Measurements from ENCODE around the gene SPSB4.

SPSB4 gene

DNA sequence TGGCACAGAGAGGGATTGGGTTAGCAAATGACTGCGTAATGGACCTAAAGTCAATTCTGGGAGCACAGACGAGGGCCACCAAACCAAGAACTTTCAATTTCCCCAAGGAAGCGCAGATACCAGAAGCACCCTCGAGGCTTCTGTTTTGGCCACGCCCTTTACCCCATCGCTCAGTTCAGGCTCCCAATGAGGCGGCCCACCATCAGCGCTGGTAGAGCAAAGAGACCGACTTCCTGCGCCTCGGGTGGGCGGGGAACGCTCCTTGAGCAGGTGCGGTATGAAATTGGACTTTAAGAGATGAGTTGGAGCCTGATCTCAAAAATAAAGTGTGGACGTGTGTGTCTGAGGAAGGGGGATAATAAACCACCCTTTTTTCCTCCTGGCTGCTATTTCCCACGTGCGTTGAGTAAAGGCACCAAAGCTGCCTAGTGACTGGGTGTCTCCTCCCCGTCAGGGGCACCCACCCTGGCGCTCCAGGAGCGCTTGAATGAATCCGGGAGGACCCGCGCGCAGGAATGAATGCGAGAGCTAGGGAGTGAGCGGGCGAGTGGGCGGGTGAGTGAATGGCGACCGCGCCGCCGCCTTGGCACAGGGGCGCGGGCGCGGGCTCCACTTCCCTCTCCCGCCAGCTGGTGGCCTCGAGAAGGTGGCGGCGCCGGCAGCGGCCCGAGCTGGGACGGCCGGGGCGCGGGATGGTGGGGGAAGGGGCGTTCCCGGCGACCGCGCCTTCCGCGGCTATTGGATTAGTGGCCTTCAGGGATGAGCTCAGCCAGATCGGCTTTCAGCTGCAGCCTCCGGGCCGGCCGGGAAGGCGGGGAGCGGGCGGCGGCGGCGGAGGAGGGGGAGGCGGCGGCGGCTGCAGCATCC, at the start of gene SPSB4:
Gene SPSB4, plus strand, starts transcription at position 772 of the 867 bp plus-strand sequence. CDS start 14,758 bp downstream, outside the sequence.
- DNase-seq (ENCODE audit: low read depth in 3 of 3): peak in 1 of 3 donors; percentile 18

DNA sequence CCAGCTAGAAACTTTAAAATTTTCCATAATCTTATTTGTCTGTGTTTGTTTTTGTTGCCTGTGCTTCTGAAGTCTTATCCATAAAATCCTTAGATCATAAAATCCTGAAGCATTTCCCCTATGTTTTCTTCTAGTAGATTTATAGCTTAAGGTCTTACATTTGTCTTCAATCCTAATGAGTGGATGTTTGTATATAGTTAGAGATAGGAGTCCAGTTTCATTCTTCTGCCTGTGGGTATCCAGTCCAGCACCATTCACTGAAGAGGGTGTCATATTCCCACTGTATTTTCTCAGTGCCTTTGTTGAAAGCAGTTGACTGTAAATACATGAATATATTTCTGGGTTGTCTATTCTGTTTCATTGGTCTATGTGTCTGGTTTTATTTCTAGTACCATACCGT, 44.8 kb upstream of the SPSB4 start:
- no peak for DNase-seq (ENCODE audit: low read depth in 3 of 3)

- no peak for DNase-seq (ENCODE audit: low read depth in 3 of 3)
These were observed 41.7 kb upstream of the SPSB4 start for GRCh38 chr3:141009496-141009895.

DNA sequence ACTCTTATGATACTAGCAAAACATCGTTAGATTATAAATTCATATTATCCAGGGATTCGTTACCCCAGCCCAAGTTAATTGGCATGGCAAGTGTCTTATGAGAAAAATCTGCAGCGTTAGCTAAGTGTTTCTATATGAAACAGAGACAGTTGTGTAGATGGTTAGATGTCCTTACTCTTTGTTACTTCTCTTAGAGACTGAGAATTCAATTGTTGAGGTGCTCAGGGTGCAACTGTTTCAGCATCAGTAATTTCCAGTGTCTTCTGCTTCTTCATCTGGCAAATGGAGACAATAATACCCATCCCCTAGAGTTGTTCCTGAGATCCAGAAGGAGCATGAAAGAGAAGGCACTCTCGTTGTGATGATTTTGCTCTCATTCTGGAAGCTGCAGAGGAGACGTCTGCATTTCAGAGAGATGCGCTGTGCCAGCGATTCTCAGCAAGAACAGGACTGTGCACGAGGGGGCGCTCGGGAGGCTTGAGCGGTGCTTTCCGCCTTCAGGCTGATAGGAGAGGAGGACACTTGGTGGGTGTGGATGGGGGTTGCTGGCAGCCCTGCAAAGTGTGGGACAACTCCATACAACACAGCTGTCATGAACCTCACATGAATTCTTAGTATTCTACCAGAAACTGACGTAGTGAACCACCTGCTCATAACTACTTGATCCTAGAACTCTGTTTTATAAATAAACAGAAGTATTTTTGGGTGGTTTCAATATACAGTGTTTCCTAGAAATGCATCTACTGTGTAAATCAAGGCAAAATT, 39.7 kb upstream of the SPSB4 start:
- peak; percentile 65 to 78 (median 65) for DNase-seq (ENCODE audit: low read depth in 3 of 3)

DNA sequence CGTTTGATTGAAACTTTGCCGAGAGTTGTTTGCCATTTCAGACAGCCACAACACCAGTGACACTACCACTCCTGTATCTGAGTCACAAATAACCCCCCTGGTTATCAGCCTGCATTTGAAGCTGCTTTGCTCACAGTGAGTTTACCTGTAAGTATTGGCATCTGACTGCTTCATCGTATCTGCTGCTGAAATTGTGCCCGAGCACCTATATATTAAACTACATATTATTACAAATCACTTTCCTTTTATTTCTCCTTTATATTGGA, 39.2 kb upstream of the SPSB4 start:
- no peak for DNase-seq (ENCODE audit: low read depth in 3 of 3)

GRCh38 chr3:141012571-141012970, 38.6 kb upstream of the SPSB4 start:
- DNase-seq (ENCODE audit: low read depth in 3 of 3): no peak

GRCh38 chr3:141015481-141015880, 35.7 kb upstream of the SPSB4 start:
- DNase-seq (ENCODE audit: low read depth in 3 of 3): no peak

DNA sequence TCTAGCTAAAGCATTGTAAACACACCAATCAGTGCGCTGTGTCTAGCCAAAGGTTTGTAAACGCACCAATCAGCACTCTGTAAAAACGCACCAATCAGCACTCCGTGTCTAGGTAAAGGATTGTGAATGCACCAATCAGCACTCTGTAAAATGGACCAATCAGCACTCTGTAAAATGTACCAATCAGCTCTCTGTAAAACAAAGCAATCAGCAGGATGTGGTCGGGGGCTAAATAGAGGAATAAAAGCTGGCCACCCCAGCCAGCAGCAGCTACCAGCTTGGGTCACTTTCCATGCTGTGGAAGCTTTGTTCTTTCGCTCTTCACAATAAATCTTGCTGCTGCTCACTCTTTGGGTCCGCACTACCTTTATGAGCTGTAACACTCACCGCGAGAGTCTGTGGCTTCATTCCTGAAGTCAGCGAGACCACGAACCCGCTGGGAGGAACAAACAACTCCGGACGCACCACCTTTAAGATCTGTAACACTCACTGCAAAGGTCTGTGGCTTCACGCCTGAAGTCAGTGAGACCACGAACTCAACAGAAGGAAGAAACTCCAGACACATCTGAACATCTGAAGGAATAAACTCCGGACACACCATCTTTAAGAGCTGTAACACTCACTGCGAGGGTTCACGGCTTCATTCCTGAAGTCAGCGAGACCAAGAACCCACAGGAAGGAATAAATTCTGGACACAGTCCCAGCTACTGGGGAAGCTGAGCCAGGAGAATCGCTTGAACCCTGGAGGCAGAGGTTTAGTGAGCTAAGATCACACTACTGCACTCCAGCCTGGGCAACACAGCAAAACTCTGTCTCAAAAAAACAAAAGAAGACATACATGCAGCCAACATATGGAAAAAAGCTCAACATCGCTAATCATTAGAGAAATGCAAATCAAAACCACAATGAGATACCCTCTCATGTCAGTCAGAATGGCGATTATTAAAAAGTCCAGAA, 33.5 kb upstream of the SPSB4 start:
- DNase-seq (ENCODE audit: low read depth in 3 of 3): peak in 1 of 3 donors; percentile 9

- no peak for DNase-seq (ENCODE audit: low read depth in 3 of 3)
These were observed 31.9 kb upstream of the SPSB4 start for GRCh38 chr3:141019244-141019643.

DNA sequence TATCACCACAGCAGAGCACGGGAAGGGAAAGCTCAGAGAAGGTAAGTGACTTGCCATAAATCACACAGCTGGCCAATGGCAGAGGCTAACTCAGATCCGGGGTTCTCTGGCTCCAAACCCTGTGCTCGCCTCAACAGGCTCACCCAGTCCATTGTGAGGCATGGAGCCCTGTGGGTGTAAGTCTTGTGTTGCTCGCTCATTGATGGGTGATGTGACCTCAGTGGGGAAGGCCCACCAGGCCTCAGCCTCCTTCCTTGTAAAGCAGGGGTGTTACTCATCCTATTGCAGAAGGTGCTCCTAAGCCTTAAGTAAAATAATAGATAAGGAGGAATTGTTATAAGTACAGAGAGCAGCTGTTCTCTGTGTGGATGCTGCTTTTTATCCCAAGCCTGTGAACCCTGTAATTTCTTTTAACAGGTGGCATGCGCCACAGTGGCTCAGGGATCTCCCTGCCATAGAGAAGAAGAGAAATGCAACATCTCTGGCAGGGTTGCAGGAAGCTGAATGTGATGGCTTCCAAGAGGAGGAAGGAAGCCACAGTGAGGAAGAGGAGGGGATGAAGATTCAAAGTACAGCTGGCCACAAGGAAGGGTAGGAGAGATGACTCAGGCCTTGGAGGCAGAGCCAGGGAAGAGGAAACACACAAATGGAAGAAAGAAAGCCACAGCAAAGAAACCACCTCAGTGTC, 30.9 kb upstream of the SPSB4 start:
- DNase-seq (ENCODE audit: low read depth in 3 of 3): peak in 1 of 3 donors; percentile 8

DNA sequence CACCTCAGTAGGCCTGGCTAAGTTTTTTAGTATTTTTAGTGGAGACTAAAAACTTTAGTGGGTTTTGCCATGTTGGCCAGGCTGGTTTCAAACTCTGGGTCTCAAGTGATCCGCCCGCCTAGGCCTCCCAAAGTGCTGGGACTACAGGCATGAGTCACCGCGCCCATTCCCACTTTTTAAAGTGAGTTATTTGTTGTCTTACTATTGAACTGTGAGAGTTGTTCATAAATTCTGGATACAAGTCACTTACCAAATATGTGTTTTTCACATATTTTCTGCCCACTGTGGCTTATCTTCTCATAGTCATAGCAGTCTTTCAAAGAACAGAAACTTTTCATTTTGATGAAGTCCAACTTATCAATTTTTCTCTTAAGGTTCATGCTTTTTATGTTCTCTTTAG, 29.9 kb upstream of the SPSB4 start:
- no peak for DNase-seq (ENCODE audit: low read depth in 3 of 3)

- no peak for DNase-seq (ENCODE audit: low read depth in 3 of 3)
These were observed 20.9 kb upstream of the SPSB4 start for GRCh38 chr3:141030296-141030695.

DNA sequence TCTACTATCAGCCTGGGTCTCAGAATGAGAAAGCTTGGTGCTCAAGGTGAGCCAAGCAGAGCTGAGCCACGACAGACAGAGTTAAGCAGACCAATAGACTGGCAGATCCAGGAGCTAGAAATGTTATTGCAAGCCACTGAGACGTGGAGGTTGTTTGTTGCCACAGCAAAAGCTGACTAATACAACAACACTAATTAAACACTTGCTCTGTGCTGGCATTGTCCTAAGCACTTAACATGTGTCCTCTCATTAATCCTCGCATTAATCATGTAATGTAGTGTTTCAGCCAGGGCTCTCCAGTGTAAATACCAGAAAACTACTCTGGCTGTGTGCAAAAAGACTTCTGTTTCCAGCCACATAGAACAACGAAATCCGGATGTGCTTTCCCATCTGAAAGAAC, 11.6 kb upstream of the SPSB4 start:
- DNase-seq (ENCODE audit: low read depth in 3 of 3): no peak

GRCh38 chr3:141044695-141045641, 6.2 kb upstream of the SPSB4 start:
- no peak for DNase-seq (ENCODE audit: low read depth in 3 of 3)

DNA sequence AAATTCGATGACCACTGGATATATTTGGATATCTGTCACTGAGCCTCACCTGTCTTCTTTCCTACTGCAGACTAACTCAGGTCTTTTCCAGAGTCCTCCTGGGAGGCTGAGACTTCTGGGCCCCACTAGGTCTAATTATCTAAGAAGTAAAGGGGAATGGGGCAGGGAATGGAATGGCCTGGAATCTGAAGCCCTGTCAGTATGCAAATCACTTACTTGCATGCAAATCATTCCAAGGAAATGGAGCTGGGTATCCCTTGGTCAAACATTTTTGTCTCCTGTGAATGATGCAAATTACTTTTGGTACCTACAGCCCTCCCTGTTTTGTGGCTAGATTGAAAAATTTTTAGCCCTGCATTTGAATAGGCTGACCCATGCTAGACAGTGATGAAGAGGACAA, 5.3 kb upstream of the SPSB4 start:
- no peak for DNase-seq (ENCODE audit: low read depth in 3 of 3)

GRCh38 chr3:141047168-141047567, 4.0 kb upstream of the SPSB4 start:
- no peak for DNase-seq (ENCODE audit: low read depth in 3 of 3)

GRCh38 chr3:141049681-141050080, 1.5 kb upstream of the SPSB4 start:
- DNase-seq (ENCODE audit: low read depth in 3 of 3): no peak

DNA sequence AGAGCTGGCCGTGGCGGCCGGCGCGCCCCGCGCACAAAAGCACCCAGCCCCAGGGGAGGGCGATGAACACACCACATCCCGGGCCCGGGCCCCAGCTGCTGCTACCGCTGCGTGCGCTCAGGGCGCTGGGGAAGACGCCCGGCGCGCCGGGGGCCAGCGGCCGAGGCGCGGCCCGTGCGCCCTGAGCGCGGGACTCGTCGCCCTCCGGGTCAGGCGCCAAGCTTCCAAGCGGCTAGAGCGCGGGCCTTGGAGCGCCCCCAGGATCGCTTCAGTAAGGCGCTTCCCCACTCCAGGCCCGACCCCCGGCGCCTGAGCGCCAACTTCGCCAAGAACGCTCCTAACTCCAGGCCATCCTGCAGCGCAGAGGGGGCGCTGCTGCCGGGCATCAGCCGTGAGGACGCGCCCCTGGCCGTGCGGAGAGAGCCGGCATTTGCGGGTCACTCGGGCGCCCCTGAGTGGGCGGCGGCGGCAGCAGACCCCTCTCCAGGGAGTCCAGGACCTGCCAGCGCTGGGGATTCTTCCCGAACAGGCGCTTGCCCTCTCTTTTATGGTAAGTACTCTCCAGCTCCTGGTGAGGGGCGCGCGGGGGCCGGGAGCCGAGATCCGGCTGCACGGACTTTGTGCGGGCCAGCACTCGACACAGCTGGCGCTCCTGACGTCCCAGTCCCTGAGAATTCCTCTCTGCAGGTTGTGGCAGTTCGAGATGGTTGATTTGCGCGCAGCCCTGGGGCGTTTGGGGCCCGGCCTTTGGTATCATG, 475 bp downstream of the SPSB4 start:
- no peak for DNase-seq (ENCODE audit: low read depth in 3 of 3)

GRCh38 chr3:141052201-141053069, 1.3 kb downstream of the SPSB4 start:
- DNase-seq (ENCODE audit: low read depth in 3 of 3): no peak
